GM23338 (cell line): ENCODE results near the gene NEK7. TPM values are rescaled to one million over a fixed set of nuclear protein-coding genes. Genes with fewer than 3 reads are reported as not detected.
A peak's percentile ranks its signal among the peaks of the same experiment; 100 is the strongest.

Source experiments
- ATAC-seq: fragments of 200-7000 bp; cut with Tn5 transposase; 3 replicates; pipeline ENCODE4 v1.9.1; 2020
- DNase-seq: peaks from one replicate; pipeline ENCODE4 v3.0.0-alpha.2; 2015; ENCODE audit warnings: low spot score
- H2AFZ ChIP-seq: fragments of 200-600 bp; sonication (generic); 2 replicates; pipeline ENCODE4 v1.8.0; 2016; ENCODE audit warnings: antibody characterized with exemption, mild to moderate bottlenecking, moderate library complexity
- H3F3A ChIP-seq: fragments of 200-600 bp; sonication (generic); replicated peaks from 2 replicates; pipeline ENCODE4 v1.8.0; 2017; ENCODE audit warnings: antibody characterized with exemption, mixed run types, low read depth
- H3K27ac ChIP-seq: fragments of 200-600 bp; sonication (generic); 2 replicates; pipeline ENCODE4 v1.6.1; 2016; ENCODE audit warnings: low read depth
- H3K27me3 ChIP-seq: fragments of 200-600 bp; sonication (generic); 2 replicates; pipeline ENCODE4 v1.8.0; 2016; ENCODE audit warnings: mild to moderate bottlenecking, mixed run types, moderate library complexity; ENCODE audit not compliant: insufficient read depth
- H3K36me3 ChIP-seq: fragments of 200-600 bp; sonication (generic); 2 replicates; pipeline ENCODE4 v1.8.0; 2016; ENCODE audit warnings: mild to moderate bottlenecking; ENCODE audit not compliant: insufficient read depth
- H3K4me1 ChIP-seq: fragments of 200-600 bp; sonication (generic); 2 replicates; pipeline ENCODE4 v1.8.0; 2016; ENCODE audit warnings: mild to moderate bottlenecking, moderate library complexity; ENCODE audit not compliant: insufficient read depth
- H3K4me2 ChIP-seq: fragments of 200-600 bp; sonication (generic); 2 replicates; pipeline ENCODE4 v1.7.1; 2017; ENCODE audit warnings: mixed run types
- H3K4me3 ChIP-seq: fragments of 200-600 bp; sonication (generic); 2 replicates; pipeline ENCODE4 v1.6.1; 2016; ENCODE audit warnings: mixed run types
- H3K79me2 ChIP-seq: fragments of 200-600 bp; sonication (generic); replicated peaks from 2 replicates; pipeline ENCODE4 v1.8.0; 2017; ENCODE audit warnings: mild to moderate bottlenecking; ENCODE audit not compliant: insufficient read depth
- H3K9me2 ChIP-seq: fragments of 200-600 bp; sonication (generic); 2 replicates; pipeline ENCODE4 v1.8.0; 2017; ENCODE audit not compliant: insufficient read depth
- H4K20me1 ChIP-seq: fragments of 200-600 bp; sonication (generic); replicated peaks from 2 replicates; pipeline ENCODE4 v1.8.0; 2017; ENCODE audit warnings: mild to moderate bottlenecking; ENCODE audit not compliant: insufficient read depth
- H3K27ac Mint-ChIP-seq: 2 replicates; pipeline ENCODE4 v1.8.0; 2020; ENCODE audit warnings: inconsistent platforms, mild to moderate bottlenecking, moderate library complexity, mixed read lengths
- H3K27me3 Mint-ChIP-seq: 3 replicates; pipeline ENCODE4 v1.8.0; 2022; ENCODE audit warnings: low read depth, mild to moderate bottlenecking, moderate library complexity, mixed read lengths, inconsistent platforms; ENCODE audit not compliant: insufficient read depth, poor library complexity
- H3K36me3 Mint-ChIP-seq: 3 replicates; pipeline ENCODE4 v1.8.0; 2021; ENCODE audit warnings: low read depth, mild to moderate bottlenecking, inconsistent platforms, moderate library complexity, mixed read lengths
- H3K4me1 Mint-ChIP-seq: 3 replicates; pipeline ENCODE4 v1.8.0; 2020; ENCODE audit warnings: mild to moderate bottlenecking, inconsistent platforms, mixed read lengths
- H3K4me3 Mint-ChIP-seq: 3 replicates; pipeline ENCODE4 v1.8.0; 2021; ENCODE audit warnings: moderate library complexity, mild to moderate bottlenecking, inconsistent platforms, mixed read lengths
- H3K9me3 Mint-ChIP-seq: 3 replicates; pipeline ENCODE4 v1.8.0; 2020; ENCODE audit warnings: moderate library complexity, mild to moderate bottlenecking, inconsistent platforms, mixed read lengths
- CTCF ChIP-seq, 2 experiments: fragments of 200-600 bp in 1 of 2; sonication (generic) in 1 of 2; conservative IDR thresholded peaks; 2 replicates each; pipeline versions ENCODE4 v1.5.1 to v1.6.1; 2016 to 2017; ENCODE audit warnings: antibody characterized with exemption in 2 of 2, low read depth in 2 of 2, mild to moderate bottlenecking in 2 of 2, moderate library complexity in 1 of 2
- ETS1 ChIP-seq: IDR thresholded peaks from 2 replicates; pipeline ENCODE4 v1.6.1; 2016; ENCODE audit warnings: antibody characterized with exemption
- EZH2 ChIP-seq: fragments of 200-600 bp; sonication (generic); IDR thresholded peaks from one replicate; pipeline ENCODE4 v1.8.0; 2017; ENCODE audit warnings: antibody characterized with exemption, mild to moderate bottlenecking, low read depth; ENCODE audit not compliant: unreplicated experiment
- EZH2phosphoT487 ChIP-seq: fragments of 200-600 bp; sonication (generic); IDR thresholded peaks from one replicate; pipeline ENCODE4 v1.8.1; 2018; ENCODE audit warnings: antibody characterized with exemption; ENCODE audit not compliant: unreplicated experiment
- JUNB ChIP-seq: IDR thresholded peaks from one replicate; pipeline ENCODE4 v1.6.1; 2016; ENCODE audit warnings: antibody characterized with exemption; ENCODE audit not compliant: unreplicated experiment
- NANOG ChIP-seq: IDR thresholded peaks from 2 replicates; pipeline ENCODE4 v1.6.1; 2016; ENCODE audit warnings: antibody characterized with exemption, borderline replicate concordance
- REST ChIP-seq: IDR thresholded peaks from one replicate; pipeline ENCODE4 v1.6.1; 2018; ENCODE audit warnings: antibody characterized with exemption; ENCODE audit not compliant: unreplicated experiment
- STAT1 ChIP-seq: IDR thresholded peaks from one replicate; pipeline ENCODE4 v1.6.1; 2016; ENCODE audit warnings: antibody characterized with exemption; ENCODE audit not compliant: unreplicated experiment
- ZNF114 ChIP-seq: fragments of 250-450 bp; sonication (Bioruptor Pico); IDR thresholded peaks from 2 replicates; pipeline ENCODE4 v1.5.0; 2020; ENCODE audit warnings: mild to moderate bottlenecking, moderate library complexity
- ZNF331 ChIP-seq: fragments of 250-450 bp; sonication (Bioruptor Pico); IDR thresholded peaks from 2 replicates; pipeline ENCODE4 v1.5.0; 2020; ENCODE audit warnings: low read depth, mild to moderate bottlenecking, moderate library complexity
- ZNF462 ChIP-seq: fragments of 250-450 bp; sonication (Bioruptor Pico); IDR thresholded peaks from 2 replicates; pipeline ENCODE4 v1.5.0; 2020; ENCODE audit warnings: mild to moderate bottlenecking, moderate library complexity
- polyA plus RNA-seq: library from polyadenylated mRNA; unstranded; fragments of >200 nt; fragmentation: Nextera tagmentation; extraction: Ambion mirVana; gene quantifications from 2 replicates; pipeline ENCODE4 v1.2.1, GENCODE V29; 2016
- total RNA-seq: library from RNA; depleted of rRNA; stranded (reverse); fragments of >200 nt; shearing (Covaris generic); gene quantifications from 2 replicates; pipeline ENCODE4 v1.2.3, GENCODE V29; 2014

NEK7 gene
- total and polyA plus RNA-seq, 2 experiments from 2014 or later: 4.8 to 15.3 TPM

- no peak overlapping the region for H3K4me3 ChIP-seq
These were observed 119.4 kb downstream of the NEK7 start for GRCh38 chr1:198276241-198276640.

More at GRCh38 chr1:198276241-198276640, 119.4 kb downstream of the NEK7 start:
- Histone ChIP-seq H3F3A (no peaks in the 10 kb centered on the region), H3K36me3 (no peaks in the 10 kb centered on the region), H3K4me2 (no peak overlapping the region), H3K27ac (no peak overlapping the region), H4K20me1 (no peaks in the 10 kb centered on the region), H3K9me2 (no peaks in the 10 kb centered on the region), H2AFZ (no peak overlapping the region), H3K4me1 (peaks cover 10% of the 10 kb centered on the region; the same call in 1 of the 2 replicates), H3K79me2 (no peaks in the 10 kb centered on the region), H3K27me3 (no peaks in the 10 kb centered on the region)
- DNase-seq (no peak), ATAC-seq (no peak)
- H3K4me3 Mint-ChIP-seq: no peak overlapping the region
- no peak for TF ChIP-seq ZNF331 (CRISPR knock-in tag)
- TF ChIP-seq ZNF114 (CRISPR knock-in tag): no peak
- no peak for TF ChIP-seq CTCF (conservative IDR thresholded peaks at IDR 0.05; ENCODE audit: low read depth in 2 of 2)
- TF ChIP-seq REST: no peak
- no peak for TF ChIP-seq ETS1
- TF ChIP-seq JUNB: no peak
- no peak for TF ChIP-seq STAT1
- TF ChIP-seq NANOG: no peak
- TF ChIP-seq EZH2phosphoT487: no peak
- TF ChIP-seq EZH2: no peak
- no peak for TF ChIP-seq ZNF462
- H3K36me3 Mint-ChIP-seq: no peaks in the 10 kb centered on the region
- H3K9me3 Mint-ChIP-seq: no peaks in the 10 kb centered on the region
- peak overlapping the region; percentile 44; the same call in 1 of the 2 replicates for H3K27ac Mint-ChIP-seq
- no peaks in the 10 kb centered on the region for H3K27me3 Mint-ChIP-seq
- H3K4me1 Mint-ChIP-seq: peaks cover 10% of the 10 kb centered on the region; the same call in 2 of the 3 replicates
